Heart right ventricle (tissue), 16 donors: ENCODE measurements around the gene NFKB1. TPM values are rescaled to one million over a fixed set of nuclear protein-coding genes. Genes with fewer than 3 reads are reported as not detected.
A peak's percentile ranks its signal among the peaks of the same experiment; 100 is the strongest.

Experiments
- ATAC-seq, 8 donors: fragments of 200-7000 bp; cut with Tn5 transposase; one replicate each; pipeline ENCODE4 v1.9.1; 2020; ENCODE audit warnings: mild to moderate bottlenecking in 8 of 8, moderate library complexity in 8 of 8, moderate number of reproducible peaks in 1 of 8
- DNase-seq, 2 donors: peaks; one replicate each; pipeline ENCODE4 v3.0.0-alpha.2; 2020
- H3K27ac ChIP-seq, 10 donors: fragments of 200-600 bp; sonication (generic) in 2 of 10; one replicate each; pipeline versions ENCODE4 v1.5.0 to v1.8.0; 2020 to 2022; ENCODE audit warnings: mild to moderate bottlenecking in 3 of 10
- H3K27me3 ChIP-seq, 7 donors: fragments of 200-600 bp; one replicate each; pipeline ENCODE4 v1.8.0; 2021 to 2022; ENCODE audit warnings: mild to moderate bottlenecking in 2 of 7
- H3K36me3 ChIP-seq, 9 donors: fragments of 200-600 bp; sonication (generic) in 1 of 9; one replicate each; pipeline versions ENCODE4 v1.5.0 to v1.8.0; 2020 to 2022; ENCODE audit warnings: mild to moderate bottlenecking in 2 of 9
- H3K4me1 ChIP-seq, 9 donors: fragments of 200-600 bp; sonication (generic) in 1 of 9; one replicate each; pipeline versions ENCODE4 v1.5.0 to v1.8.0; 2020 to 2022; ENCODE audit warnings: mild to moderate bottlenecking in 4 of 9
- H3K4me3 ChIP-seq, 10 donors: fragments of 200-600 bp; sonication (generic) in 2 of 10; one replicate each; pipeline versions ENCODE4 v1.5.0 to v1.8.0; 2020 to 2022; ENCODE audit warnings: mild to moderate bottlenecking in 7 of 10, moderate library complexity in 2 of 10
- H3K9me3 ChIP-seq, 11 donors: fragments of 200-600 bp in 10 of 11; sonication (generic) in 2 of 11; one replicate each; pipeline versions ENCODE4 v1.5.0 to v1.8.0; 2013 to 2022; ENCODE audit warnings: mild to moderate bottlenecking in 2 of 11, control low read depth in 1 of 11, moderate library complexity in 1 of 11
- CTCF ChIP-seq, 9 donors: fragments of 200-600 bp; sonication (generic) in 2 of 9; IDR thresholded peaks; one replicate each; pipeline versions ENCODE4 v1.5.0 to v1.8.0; 2021 to 2022; ENCODE audit warnings: antibody characterized with exemption in 9 of 9, mild to moderate bottlenecking in 5 of 9, moderate library complexity in 1 of 9
- WGBS, 2 donors: extraction: QIAGEN DNeasy Blood & Tissue Kit; methylation state at CpG; one replicate each; pipeline ENCODE4 v1.1.7; 2013; ENCODE audit warnings: inconsistent platforms in 1 of 2; 5-methylcytosine and 5-hydroxymethylcytosine counted together
- intact Hi-C, 10 donors: fragments of 100-400 bp; cut with DNase I; formaldehyde crosslinking; loops; one replicate each; pipeline versions ENCODE4 v1.11.1 to v1.14.2; 2022
- polyA plus RNA-seq, 2 donors: library from polyadenylated mRNA; stranded (reverse); fragments of 200-250 nt; gene quantifications; one replicate each; pipeline ENCODE4 v1.2.3, GENCODE V29; 2013
- total RNA-seq, 10 donors: library from RNA; stranded (reverse); fragmentation: NEBNext Ultra II Directional in 3 of 10; extraction: Animal tissue kit (Norgen Biotek cat#: 25700) in 3 of 10; gene quantifications; one replicate each; pipeline versions ENCODE4 v1.2.1 to v1.2.4, GENCODE V29; 2021 to 2023
- donor health status: Arrhythmogenic right ventricular cardiomyopathy.
- donor health status: ischemic (EF 13 %, LVEDD 7.1; RV severe dilation, severe dysfunction).
- donor health status: healthy with polysubstance abuse.
- donor health status: DM: no; HTN: yes; CAD: no.
- donor health status: DM: no; HTN: no; CAD: no.
- donor health status: ischemic (EF 25% LVEDD 6.9; RV normal size, moderate dysfunction).
- donor health status: ischemic (EF 25% LVEDD 5.7; RV mildly dilated, moderate dysfunction).
- donor health status: healthy.
- donor health status: DM: yes; HTN: yes; CAD: no.
- donor health status: Ischemic cardiomyopathy.
- donor health status: ischemic (EF 35%, LVEDD 5.7; RV mildly dilated, moderate dysfunction).
- donor health status: nonischemic (EF 11% LVEDD 7.7; RV severe dilation, severe dysfunction).
- donor health status: DM: yes; HTN: yes; CAD: no.
- donor health status: PGD.
- donor health status: ischemic (EF 29% LVEDD 5.4; RV normal size, mild dysfunction).
- donor health status: nonischemic (EF 23%, LVEDD 6.1; RV moderate dilation, normal function).

NFKB1 gene
- total and polyA plus RNA-seq, 12 donors: 4.5 to 30.3 (median 19.9) TPM

GRCh38 chr4:102627831-102628523, 126.8 kb downstream of the NFKB1 start:
- ATAC-seq (no peak), DNase-seq (no peak)
- H3K27ac ChIP-seq: no peak overlapping the region
- TF ChIP-seq CTCF (IDR thresholded peaks at IDR 0.05): no peak
- peaks cover 0 to 16% (median 0%) of the 10 kb centered on the region in 9 donors for H3K4me1 ChIP-seq
- 56% methylated on average over 3 of the region's 3 CpGs for WGBS, 2 donors
- no peak overlapping the region for H3K4me3 ChIP-seq
- peaks cover 0 to 26% (median 0%) of the 10 kb centered on the region in 9 donors for H3K36me3 ChIP-seq
- no peaks in the 10 kb centered on the region for H3K9me3 ChIP-seq
- intact Hi-C loops: loop anchor here in 6 of 10 donors (5.0 to 10.0 kb wide), 3 partner anchors 181 to 467 kb away; partner anchors contain the start of gene BDH2 (in 3 of the 6)
- no peaks in the 10 kb centered on the region for H3K27me3 ChIP-seq

GRCh38 chr4:102629673-102630072, 128.5 kb downstream of the NFKB1 start:
- TF ChIP-seq CTCF (IDR thresholded peaks at IDR 0.05): no peak
- Histone ChIP-seq H3K9me3 (no peaks in the 10 kb centered on the region), H3K4me1 (peaks cover 0 to 16% (median 0%) of the 10 kb centered on the region in 9 donors), H3K36me3 (peaks cover 0 to 41% (median 0%) of the 10 kb centered on the region in 9 donors), H3K27ac (no peak overlapping the region), H3K4me3 (no peak overlapping the region), H3K27me3 (no peaks in the 10 kb centered on the region)
- intact Hi-C loops: loop anchor here in 6 of 10 donors (5.0 to 10.0 kb wide), 3 partner anchors 182 to 465 kb away; partner anchors contain the start of gene BDH2 (in 3 of the 6)
- WGBS, 2 donors: 81 to 85% methylated on average over 13 of the region's 13 CpGs
- DNase-seq: no peak
- no peak for ATAC-seq

- Histone ChIP-seq H3K4me3 (no peak overlapping the region), H3K4me1 (peaks cover 0 to 5% (median 0%) of the 10 kb centered on the region in 9 donors), H3K36me3 (peaks cover 0 to 61% (median 0%) of the 10 kb centered on the region in 9 donors), H3K27ac (peak overlapping the region in 5 of 10 donors; percentile 0 to 46 (median 41)), H3K27me3 (no peaks in the 10 kb centered on the region), H3K9me3 (no peaks in the 10 kb centered on the region)
- TF ChIP-seq CTCF (IDR thresholded peaks at IDR 0.05): no peak
- WGBS, 2 donors: 73 to 75% methylated on average over 7 of the region's 7 CpGs
- ATAC-seq (no peak), DNase-seq (no peak)
- intact Hi-C loops: no loop called here
Measured at GRCh38 chr4:102631616-102632015, 130.5 kb downstream of the NFKB1 start.

GRCh38 chr4:102632241-102633065, 131.3 kb downstream of the NFKB1 start:
- H3K4me1 ChIP-seq: peaks cover 0 to 5% (median 0%) of the 10 kb centered on the region in 9 donors
- H3K4me3 ChIP-seq: no peak overlapping the region
- DNase-seq (no peak), ATAC-seq (peak in 1 of 8 donors; percentile 16)
- H3K36me3 ChIP-seq: peaks cover 0 to 69% (median 0%) of the 10 kb centered on the region in 9 donors
- intact Hi-C loops: no loop called here
- H3K27me3 ChIP-seq: no peaks in the 10 kb centered on the region
- H3K27ac ChIP-seq: peak overlapping the region in 4 of 10 donors; percentile 0 to 46 (median 44)
- 54% methylated on average over 6 of the region's 6 CpGs for WGBS, 2 donors
- no peaks in the 10 kb centered on the region for H3K9me3 ChIP-seq
- no peak for TF ChIP-seq CTCF (IDR thresholded peaks at IDR 0.05)
